OCI-LY7 (cell line): Measurements from ENCODE around the gene RBM47.

ENCODE experiments used
- EZH2phosphoT487 ChIP-seq: fragments of 200-600 bp; sonication (generic); IDR thresholded peaks from 2 replicates; pipeline ENCODE4 v1.6.1; 2018; ENCODE audit warnings: low read depth, borderline replicate concordance, mild to moderate bottlenecking, mixed run types, antibody characterized with exemption, low read length, moderate library complexity, mixed read lengths
- TF ChIP-seq, protein P1 (sequence below): fragments of 200-600 bp; sonication (generic); conservative IDR thresholded peaks from 2 replicates; pipeline ENCODE4 v1.5.1; 2014; ENCODE audit warnings: mild to moderate bottlenecking, antibody characterized with exemption, low read length, moderate library complexity, mixed read lengths

DNA sequence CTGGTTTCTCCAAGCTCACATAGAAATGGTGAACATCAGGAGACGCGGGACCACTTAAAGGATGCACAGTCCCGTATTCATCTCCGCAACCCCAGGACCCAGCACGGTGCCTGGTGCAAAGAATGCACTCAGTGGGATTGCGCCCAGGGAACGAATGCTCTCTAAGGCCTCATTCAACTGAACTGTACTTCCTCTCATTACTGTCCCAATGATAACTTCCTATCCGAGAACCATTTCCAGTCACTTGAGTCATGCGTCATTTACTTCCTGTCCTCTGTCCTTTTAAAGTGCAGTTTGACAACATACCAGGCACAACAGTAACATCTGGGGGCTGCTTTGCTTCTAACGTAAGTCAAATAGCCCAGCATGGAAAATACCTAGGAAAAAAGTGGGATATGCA, 75.7 kb downstream of the RBM47 start:
- TF ChIP-seq, protein P1, sequence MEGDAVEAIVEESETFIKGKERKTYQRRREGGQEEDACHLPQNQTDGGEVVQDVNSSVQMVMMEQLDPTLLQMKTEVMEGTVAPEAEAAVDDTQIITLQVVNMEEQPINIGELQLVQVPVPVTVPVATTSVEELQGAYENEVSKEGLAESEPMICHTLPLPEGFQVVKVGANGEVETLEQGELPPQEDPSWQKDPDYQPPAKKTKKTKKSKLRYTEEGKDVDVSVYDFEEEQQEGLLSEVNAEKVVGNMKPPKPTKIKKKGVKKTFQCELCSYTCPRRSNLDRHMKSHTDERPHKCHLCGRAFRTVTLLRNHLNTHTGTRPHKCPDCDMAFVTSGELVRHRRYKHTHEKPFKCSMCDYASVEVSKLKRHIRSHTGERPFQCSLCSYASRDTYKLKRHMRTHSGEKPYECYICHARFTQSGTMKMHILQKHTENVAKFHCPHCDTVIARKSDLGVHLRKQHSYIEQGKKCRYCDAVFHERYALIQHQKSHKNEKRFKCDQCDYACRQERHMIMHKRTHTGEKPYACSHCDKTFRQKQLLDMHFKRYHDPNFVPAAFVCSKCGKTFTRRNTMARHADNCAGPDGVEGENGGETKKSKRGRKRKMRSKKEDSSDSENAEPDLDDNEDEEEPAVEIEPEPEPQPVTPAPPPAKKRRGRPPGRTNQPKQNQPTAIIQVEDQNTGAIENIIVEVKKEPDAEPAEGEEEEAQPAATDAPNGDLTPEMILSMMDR = no peak
- TF ChIP-seq EZH2phosphoT487 = no peak
